Activated T-helper 17 cell treated with anti-CD3 and anti-CD28 coated beads, Interleukin-2, amount 50 U/mL, for 72 hours (primary cell): Measurements from ENCODE around the gene ACSM2A. TPM values are rescaled to one million over a fixed set of nuclear protein-coding genes. Genes with fewer than 3 reads are reported as not detected.
"Not testable (repeated sequence)": the region's sequence is repeated elsewhere in the genome, so short reads cannot be mapped to it uniquely, and the experiment has no call there.

Experiments used
- ATAC-seq: fragments of 150-1000 bp; cut with Tn5 transposase; replicated peaks from 2 replicates; pipeline ENCODE4 v1.10.0; 2021; ENCODE audit warnings: mild to moderate bottlenecking, moderate library complexity
- H3K27ac Mint-ChIP-seq: one replicate; pipeline ENCODE4 v1.8.0; 2022; ENCODE audit warnings: mixed read lengths
- H3K27me3 Mint-ChIP-seq: one replicate; pipeline ENCODE4 v1.8.0; 2022; ENCODE audit warnings: mixed read lengths
- H3K36me3 Mint-ChIP-seq: one replicate; pipeline ENCODE4 v1.8.0; 2022; ENCODE audit warnings: low read depth, mild to moderate bottlenecking, mixed read lengths
- H3K4me1 Mint-ChIP-seq: one replicate; pipeline ENCODE4 v1.8.0; 2022; ENCODE audit warnings: mixed read lengths
- H3K4me3 Mint-ChIP-seq: one replicate; pipeline ENCODE4 v1.8.0; 2022; ENCODE audit warnings: mild to moderate bottlenecking, mixed read lengths
- H3K9me3 Mint-ChIP-seq: one replicate; pipeline ENCODE4 v1.8.0; 2022; ENCODE audit warnings: mixed read lengths
- total RNA-seq, 2 donors: library from RNA; stranded (reverse); gene quantifications; one replicate each; pipeline ENCODE4 v1.2.3, GENCODE V29; 2022

ACSM2A gene, protein sequence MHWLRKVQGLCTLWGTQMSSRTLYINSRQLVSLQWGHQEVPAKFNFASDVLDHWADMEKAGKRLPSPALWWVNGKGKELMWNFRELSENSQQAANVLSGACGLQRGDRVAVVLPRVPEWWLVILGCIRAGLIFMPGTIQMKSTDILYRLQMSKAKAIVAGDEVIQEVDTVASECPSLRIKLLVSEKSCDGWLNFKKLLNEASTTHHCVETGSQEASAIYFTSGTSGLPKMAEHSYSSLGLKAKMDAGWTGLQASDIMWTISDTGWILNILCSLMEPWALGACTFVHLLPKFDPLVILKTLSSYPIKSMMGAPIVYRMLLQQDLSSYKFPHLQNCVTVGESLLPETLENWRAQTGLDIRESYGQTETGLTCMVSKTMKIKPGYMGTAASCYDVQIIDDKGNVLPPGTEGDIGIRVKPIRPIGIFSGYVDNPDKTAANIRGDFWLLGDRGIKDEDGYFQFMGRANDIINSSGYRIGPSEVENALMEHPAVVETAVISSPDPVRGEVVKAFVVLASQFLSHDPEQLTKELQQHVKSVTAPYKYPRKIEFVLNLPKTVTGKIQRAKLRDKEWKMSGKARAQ
- total RNA-seq, result not detected

DNA sequence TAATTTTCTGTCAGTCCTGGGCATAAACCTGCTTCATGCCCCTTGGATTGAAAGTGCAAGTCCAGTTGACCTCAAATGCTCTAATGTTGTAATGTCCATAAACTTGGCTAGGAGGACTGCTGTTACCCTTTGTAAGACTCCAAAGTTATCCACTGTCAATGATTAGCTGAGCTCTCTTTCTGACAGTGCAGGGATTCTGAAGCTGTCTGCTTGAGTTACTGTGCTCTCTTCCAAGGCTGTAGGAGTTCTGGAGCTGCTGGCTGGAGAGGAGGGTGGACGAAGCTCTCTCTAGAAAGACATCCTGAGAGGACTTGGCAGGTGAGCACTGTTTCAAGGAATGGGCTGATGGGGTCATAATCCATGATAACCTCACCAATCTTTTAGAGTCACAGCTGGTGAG is at the start of gene ACSM2A:
Gene ACSM2A (plus strand): TSS at position 158 of the 400 bp plus-strand sequence. CDS start 8,594 bp downstream, outside the sequence.
- not testable (repeated sequence) for H3K4me3 Mint-ChIP-seq, ATAC-seq, H3K27ac Mint-ChIP-seq, H3K9me3 Mint-ChIP-seq, H3K27me3 Mint-ChIP-seq, H3K36me3 Mint-ChIP-seq, H3K4me1 Mint-ChIP-seq

GRCh38 chr16:20402651-20403050 is 48.7 kb upstream of the ACSM2A start:
- Mint-ChIP-seq H3K27me3 (no peaks in the 10 kb centered on the region), H3K36me3 (no peaks in the 10 kb centered on the region), H3K4me3 (no peak overlapping the region), H3K4me1 (no peaks in the 10 kb centered on the region), H3K27ac (no peak overlapping the region), H3K9me3 (no peaks in the 10 kb centered on the region)
- no peak for ATAC-seq

DNA sequence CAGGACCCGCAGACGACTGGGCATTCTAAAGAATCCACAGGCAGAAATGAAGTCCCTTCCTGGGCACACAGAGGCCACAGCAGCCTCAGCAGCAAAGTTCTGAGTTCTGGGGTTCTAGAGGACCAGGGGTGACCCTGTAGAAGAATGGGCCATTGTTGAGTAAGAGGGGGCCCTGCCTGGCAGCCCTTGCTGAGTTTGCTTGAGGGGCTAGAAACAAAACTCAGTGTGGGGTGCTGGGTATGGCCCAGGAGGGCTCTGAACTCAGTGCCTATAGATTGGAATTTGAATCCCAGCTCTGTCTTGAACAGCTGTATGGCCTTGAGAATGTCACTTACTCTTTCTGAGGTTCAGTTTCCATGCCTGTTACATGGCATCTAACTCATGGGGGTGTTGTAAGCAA is 46.7 kb upstream of the ACSM2A start, which contains the start of gene PDILT:
Gene PDILT (minus strand): TSS at position 101 of the 400 bp plus-strand sequence. CDS start 5,437 bp downstream, outside the sequence.
- no peaks in the 10 kb centered on the region for H3K9me3 Mint-ChIP-seq
- no peak within 1 kb of the TSS for H3K4me3 Mint-ChIP-seq
- no peaks in the 10 kb centered on the region for H3K36me3 Mint-ChIP-seq
- ATAC-seq, result no peak
- H3K27me3 Mint-ChIP-seq, result peaks cover 3% of the 10 kb centered on the region
- no peak within 1 kb of the TSS for H3K27ac Mint-ChIP-seq
- no peaks in the 10 kb centered on the region for H3K4me1 Mint-ChIP-seq

GRCh38 chr16:20409398-20410120 is 41.8 kb upstream of the ACSM2A start, which contains the start of gene ACSM5:
TSS of gene ACSM5 (plus strand) at chr16:20409534. CDS start at chr16:20411485, 1,951 bp downstream.
- H3K4me1 Mint-ChIP-seq, result no peaks in the 10 kb centered on the region
- H3K36me3 Mint-ChIP-seq, result no peaks in the 10 kb centered on the region
- no peak for ATAC-seq
- peaks cover 14% of the 10 kb centered on the region for H3K27me3 Mint-ChIP-seq
- no peak within 1 kb of the TSS for H3K27ac Mint-ChIP-seq
- H3K4me3 Mint-ChIP-seq, result no peak within 1 kb of the TSS
- no peaks in the 10 kb centered on the region for H3K9me3 Mint-ChIP-seq

DNA sequence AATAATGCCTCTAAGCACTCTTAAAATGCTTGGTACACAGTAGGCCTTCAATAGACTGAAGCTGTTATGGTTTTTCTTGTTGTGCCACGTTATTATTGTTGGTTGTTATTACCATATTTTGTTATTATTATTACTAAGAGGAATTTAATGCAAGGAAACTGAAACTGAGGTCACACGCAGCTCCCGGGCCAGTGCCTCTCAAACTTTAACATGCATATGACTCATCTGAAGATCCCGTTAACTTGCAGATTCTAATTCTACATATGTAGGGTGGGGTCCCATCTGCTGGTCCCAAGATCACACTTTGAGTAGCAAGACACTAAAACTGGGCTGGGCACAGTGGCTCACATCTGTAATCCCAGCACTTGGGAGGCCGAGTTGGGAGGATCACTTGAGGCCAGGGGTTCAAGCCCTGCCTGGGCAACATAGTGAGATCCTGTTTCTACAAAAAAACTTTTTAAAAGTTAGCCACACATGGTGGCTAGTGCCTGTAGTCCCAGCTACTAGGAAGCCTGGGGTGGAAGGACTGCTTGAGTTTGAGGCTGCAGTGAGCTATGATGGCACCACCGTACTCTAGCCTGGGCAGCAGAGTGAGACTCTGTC is 41.1 kb upstream of the ACSM2A start:
- Mint-ChIP-seq H3K36me3 (no peaks in the 10 kb centered on the region), H3K27me3 (peaks cover 17% of the 10 kb centered on the region), H3K9me3 (no peaks in the 10 kb centered on the region), H3K4me1 (no peaks in the 10 kb centered on the region), H3K27ac (no peak overlapping the region), H3K4me3 (no peak overlapping the region)
- no peak for ATAC-seq

DNA sequence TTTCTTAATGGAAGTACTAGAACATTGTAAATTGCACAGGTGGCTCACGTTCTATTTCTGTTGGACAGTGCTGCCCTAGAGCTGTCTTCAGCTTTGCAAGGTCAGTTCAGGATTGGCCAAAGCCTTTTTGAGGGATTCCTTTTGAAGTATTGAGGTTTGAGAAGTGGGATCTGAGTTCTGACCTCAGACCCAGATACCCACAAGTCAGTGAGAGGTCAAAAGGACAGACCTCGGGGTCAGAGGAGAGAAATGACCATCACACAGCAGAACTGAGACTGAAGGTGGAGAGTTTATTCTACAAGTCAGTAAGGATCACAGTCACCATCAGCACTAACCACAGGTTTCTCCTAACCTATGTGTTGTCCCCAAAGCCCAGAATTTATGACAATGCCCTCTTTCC is 40.3 kb upstream of the ACSM2A start:
- Mint-ChIP-seq H3K36me3 (no peaks in the 10 kb centered on the region), H3K27me3 (peaks cover 20% of the 10 kb centered on the region), H3K9me3 (no peaks in the 10 kb centered on the region), H3K27ac (no peak overlapping the region), H3K4me3 (no peak overlapping the region), H3K4me1 (no peaks in the 10 kb centered on the region)
- ATAC-seq, result no peak

GRCh38 chr16:20415541-20415940 is 35.8 kb upstream of the ACSM2A start:
- H3K27me3 Mint-ChIP-seq, result peaks cover 16% of the 10 kb centered on the region
- H3K36me3 Mint-ChIP-seq, result no peaks in the 10 kb centered on the region
- H3K4me3 Mint-ChIP-seq, result no peak overlapping the region
- H3K9me3 Mint-ChIP-seq, result no peaks in the 10 kb centered on the region
- ATAC-seq, result no peak
- H3K4me1 Mint-ChIP-seq, result no peaks in the 10 kb centered on the region
- no peak overlapping the region for H3K27ac Mint-ChIP-seq

DNA sequence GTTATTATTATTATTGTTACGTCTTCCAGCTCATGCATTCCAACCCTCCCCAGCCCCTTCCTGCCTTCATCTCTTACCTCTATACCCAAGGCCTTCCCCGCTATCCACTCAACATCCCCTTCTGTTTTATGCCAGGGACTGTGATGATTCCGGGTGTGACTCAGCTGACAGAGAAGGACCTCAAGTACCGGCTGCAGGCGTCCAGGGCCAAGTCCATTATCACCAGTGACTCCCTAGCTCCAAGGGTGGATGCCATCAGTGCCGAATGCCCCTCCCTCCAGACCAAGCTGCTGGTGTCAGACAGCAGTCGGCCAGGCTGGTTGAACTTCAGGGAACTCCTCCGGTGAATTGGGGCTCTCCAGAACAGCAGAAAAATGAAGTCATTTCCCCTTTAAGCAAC is 32.2 kb upstream of the ACSM2A start:
- not testable (repeated sequence) for H3K4me1 Mint-ChIP-seq, H3K27ac Mint-ChIP-seq, H3K4me3 Mint-ChIP-seq, H3K9me3 Mint-ChIP-seq, ATAC-seq, H3K36me3 Mint-ChIP-seq
- H3K27me3 Mint-ChIP-seq, result peaks cover 10% of the 10 kb centered on the region

DNA sequence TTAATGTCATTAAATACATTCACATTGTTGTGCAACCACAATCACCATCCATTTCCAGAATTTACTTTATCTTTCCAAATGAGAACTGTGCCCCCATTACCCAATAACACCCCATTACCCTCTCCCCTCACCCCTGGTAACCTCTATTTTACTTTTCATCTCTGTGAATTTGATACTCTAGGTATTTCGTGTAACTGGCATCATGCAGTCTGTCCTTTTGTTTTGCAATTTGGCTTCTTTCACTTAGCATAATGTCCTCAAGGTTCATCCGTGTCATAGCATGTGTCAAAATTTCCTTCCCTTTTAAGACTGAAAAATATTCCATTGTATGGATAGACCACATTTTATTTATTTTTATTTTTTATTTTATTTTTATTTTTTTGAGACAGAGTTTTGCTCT is 29.6 kb upstream of the ACSM2A start:
- not testable (repeated sequence) for H3K9me3 Mint-ChIP-seq, H3K36me3 Mint-ChIP-seq, H3K27me3 Mint-ChIP-seq, H3K27ac Mint-ChIP-seq, ATAC-seq, H3K4me1 Mint-ChIP-seq, H3K4me3 Mint-ChIP-seq

GRCh38 chr16:20423772-20424128 is 27.6 kb upstream of the ACSM2A start:
- H3K27me3 Mint-ChIP-seq, H3K4me1 Mint-ChIP-seq, H3K27ac Mint-ChIP-seq, H3K9me3 Mint-ChIP-seq, H3K36me3 Mint-ChIP-seq, ATAC-seq, H3K4me3 Mint-ChIP-seq: not testable (repeated sequence)

- no peak for ATAC-seq
- no peak overlapping the region for H3K4me3 Mint-ChIP-seq
- H3K36me3 Mint-ChIP-seq, result no peaks in the 10 kb centered on the region
- H3K9me3 Mint-ChIP-seq, result no peaks in the 10 kb centered on the region
- H3K27ac Mint-ChIP-seq, result no peak overlapping the region
- no peaks in the 10 kb centered on the region for H3K4me1 Mint-ChIP-seq
- peaks cover 7% of the 10 kb centered on the region for H3K27me3 Mint-ChIP-seq
These were observed 27.0 kb upstream of the ACSM2A start for GRCh38 chr16:20424129-20424866.

DNA sequence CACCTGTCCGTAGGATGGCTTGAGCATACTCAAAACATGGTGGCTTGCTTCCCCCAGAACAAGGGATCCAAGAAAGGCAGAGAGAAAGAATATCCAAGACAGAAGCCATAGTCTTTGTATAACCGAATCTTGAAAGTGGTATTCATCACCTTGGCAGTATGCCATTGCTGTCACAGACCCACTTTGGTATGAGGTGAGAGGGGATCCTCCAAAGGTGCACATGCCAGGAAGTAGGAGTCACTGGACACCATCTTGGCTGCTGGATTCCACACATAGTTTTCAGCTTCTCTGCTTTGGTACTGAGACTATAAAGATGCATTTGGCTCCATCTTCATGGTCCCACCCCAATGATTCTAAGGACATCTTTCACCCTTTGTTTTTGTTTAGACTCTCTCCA is 23.9 kb upstream of the ACSM2A start:
- H3K36me3 Mint-ChIP-seq, H3K4me1 Mint-ChIP-seq, H3K4me3 Mint-ChIP-seq, H3K9me3 Mint-ChIP-seq, ATAC-seq, H3K27ac Mint-ChIP-seq: not testable (repeated sequence)
- H3K27me3 Mint-ChIP-seq, result peaks cover 10% of the 10 kb centered on the region

- H3K4me1 Mint-ChIP-seq, H3K36me3 Mint-ChIP-seq, H3K27ac Mint-ChIP-seq, ATAC-seq, H3K9me3 Mint-ChIP-seq, H3K4me3 Mint-ChIP-seq: not testable (repeated sequence)
- H3K27me3 Mint-ChIP-seq, result peaks cover 10% of the 10 kb centered on the region
These were observed 21.8 kb upstream of the ACSM2A start for GRCh38 chr16:20429499-20429898.

DNA sequence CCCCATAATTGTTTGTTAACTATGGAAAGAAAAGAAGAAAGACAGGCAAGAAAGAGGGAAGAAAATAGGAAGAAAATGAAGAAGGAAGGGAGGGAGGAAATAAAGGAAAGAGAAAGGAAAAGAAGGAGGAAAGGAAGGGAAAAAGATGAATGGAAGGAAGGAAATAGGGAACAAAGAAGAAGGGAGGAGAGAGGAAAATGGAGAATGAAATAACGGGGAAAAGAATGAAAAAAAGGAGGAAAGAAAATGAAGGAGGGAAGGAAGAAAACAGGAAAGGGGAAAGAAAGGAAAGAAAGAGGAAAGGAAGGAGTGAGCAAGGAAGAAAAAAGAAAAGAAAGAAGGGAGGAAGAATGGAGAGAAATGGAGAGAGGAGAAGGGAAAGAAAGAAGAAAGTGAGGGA is 20.8 kb upstream of the ACSM2A start:
- ATAC-seq, H3K4me1 Mint-ChIP-seq, H3K27ac Mint-ChIP-seq, H3K9me3 Mint-ChIP-seq, H3K4me3 Mint-ChIP-seq, H3K36me3 Mint-ChIP-seq: not testable (repeated sequence)
- peaks cover 10% of the 10 kb centered on the region for H3K27me3 Mint-ChIP-seq
